SK-N-SH (cell line): ENCODE data around the gene RBBP8NL.

Experiments
- CTCF ChIP-seq: fragments of 200-600 bp; sonication (generic); IDR thresholded peaks from 2 replicates; pipeline ENCODE4 v1.6.1; 2017; ENCODE audit warnings: antibody characterized with exemption, mild to moderate bottlenecking, moderate library complexity
- FOXJ3 ChIP-seq: sonication (generic); formaldehyde crosslinking; IDR thresholded peaks from 2 replicates; pipeline ENCODE4 v1.5.1; 2020; ENCODE audit warnings: mild to moderate bottlenecking, missing genetic modification reagents
- GABPA ChIP-seq: IDR thresholded peaks from 2 replicates; pipeline ENCODE4 v1.4.0; 2012; ENCODE audit warnings: low read depth, mild to moderate bottlenecking
- MEF2A ChIP-seq: IDR thresholded peaks from 2 replicates; pipeline ENCODE4 v1.4.0; 2012; ENCODE audit warnings: low read depth, borderline replicate concordance
- NFIC ChIP-seq: IDR thresholded peaks from 2 replicates; pipeline ENCODE4 v1.4.0; 2012; ENCODE audit warnings: borderline replicate concordance
- POLR2AphosphoS5 ChIP-seq: IDR thresholded peaks from 2 replicates; pipeline ENCODE4 v1.6.1; 2012; ENCODE audit warnings: low read depth, low read length
- RFX5 ChIP-seq: IDR thresholded peaks from 2 replicates; pipeline ENCODE4 v1.6.1; 2012; ENCODE audit warnings: mild to moderate bottlenecking, improper control_type of control experiment, low read length
- SIN3A ChIP-seq: IDR thresholded peaks from 2 replicates; pipeline ENCODE4 v1.6.1; 2012; ENCODE audit warnings: low read depth, mild to moderate bottlenecking, low read length, moderate library complexity, borderline replicate concordance
- ZBTB33 ChIP-seq: IDR thresholded peaks from 2 replicates; pipeline ENCODE4 v1.4.0; 2012; ENCODE audit warnings: low read depth, borderline replicate concordance

GRCh38 chr20:62369815-62370114, 57.6 kb downstream of the RBBP8NL start:
- TF ChIP-seq RFX5 (no peak), SIN3A (no peak), CTCF (no peak), FOXJ3 (no peak), NFIC (no peak), ZBTB33 (no peak), POLR2AphosphoS5 (no peak), GABPA (no peak), MEF2A (no peak)
